ENCODE data around the gene NXNL1. TPM values are rescaled to one million over a fixed set of nuclear protein-coding genes. Genes with fewer than 3 reads are reported as not detected.

NXNL1 gene
- total RNA-seq, 1 donor = not detected

GRCh38 chr19:17419621-17420474 lies 40.9 kb downstream of the NXNL1 start, which contains the start of gene MVB12A:
TSS of gene MVB12A (plus strand) at chr19:17420047. CDS start at chr19:17420136, 89 bp downstream.
- peak; percentile 99 for DNase-seq (ENCODE audit: low read depth)
- peak within 1 kb of the TSS; percentile 90 for H3K4me3 ChIP-seq (ENCODE audit: low read depth, low read length)
- no peak for TF ChIP-seq CTCF (IDR thresholded peaks at IDR 0.05; ENCODE audit: insufficient read depth, low read length)

- DNase-seq (ENCODE audit: low read depth) = no peak
- no peak for TF ChIP-seq CTCF (IDR thresholded peaks at IDR 0.05; ENCODE audit: insufficient read depth, low read length)
- H3K4me3 ChIP-seq (ENCODE audit: low read depth, low read length) = peak overlapping the region; percentile 59
These were observed 41.5 kb downstream of the NXNL1 start for GRCh38 chr19:17419154-17419620.

GRCh38 chr19:17418710-17419109 lies 42.0 kb downstream of the NXNL1 start:
- no peak overlapping the region for H3K4me3 ChIP-seq (ENCODE audit: low read depth, low read length)
- TF ChIP-seq CTCF (IDR thresholded peaks at IDR 0.05; ENCODE audit: insufficient read depth, low read length) = no peak
- DNase-seq (ENCODE audit: low read depth) = no peak

- DNase-seq (ENCODE audit: low read depth) = no peak
- no peak for TF ChIP-seq CTCF (IDR thresholded peaks at IDR 0.05; ENCODE audit: insufficient read depth, low read length)
- H3K4me3 ChIP-seq (ENCODE audit: low read depth, low read length) = no peak overlapping the region
These were observed 45.6 kb downstream of the NXNL1 start for GRCh38 chr19:17415121-17415520.

GRCh38 chr19:17414097-17414496 lies 46.6 kb downstream of the NXNL1 start:
- no peak overlapping the region for H3K4me3 ChIP-seq (ENCODE audit: low read depth, low read length)
- TF ChIP-seq CTCF (IDR thresholded peaks at IDR 0.05; ENCODE audit: insufficient read depth, low read length) = no peak
- DNase-seq (ENCODE audit: low read depth) = no peak

- no peak overlapping the region for H3K4me3 ChIP-seq (ENCODE audit: low read depth, low read length)
- DNase-seq (ENCODE audit: low read depth) = no peak
- TF ChIP-seq CTCF (IDR thresholded peaks at IDR 0.05; ENCODE audit: insufficient read depth, low read length) = no peak
These were observed 48.9 kb downstream of the NXNL1 start for GRCh38 chr19:17411801-17412200.
